GM12873 (cell line): ENCODE measurements around the gene DPY19L1.

ENCODE experiments used
- CTCF ChIP-seq: IDR thresholded peaks from 2 replicates; pipeline ENCODE4 v1.5.1; 2012; ENCODE audit warnings: low read depth, mild to moderate bottlenecking, moderate library complexity, low read length, control low read depth; ENCODE audit not compliant: insufficient read depth; ENCODE audit errors: missing control alignments

DPY19L1 gene

GRCh38 chr7:34928052-34928451 is 109.2 kb downstream of the DPY19L1 start:
- TF ChIP-seq CTCF = peak; percentile 74

GRCh38 chr7:34916267-34916666 is 121.0 kb downstream of the DPY19L1 start:
- no peak for TF ChIP-seq CTCF

GRCh38 chr7:34912236-34912635 is 125.0 kb downstream of the DPY19L1 start:
- no peak for TF ChIP-seq CTCF

GRCh38 chr7:34904987-34905386 is 132.3 kb downstream of the DPY19L1 start:
- TF ChIP-seq CTCF = no peak

GRCh38 chr7:34902182-34902581 is 135.1 kb downstream of the DPY19L1 start:
- no peak for TF ChIP-seq CTCF

GRCh38 chr7:34900891-34901513 is 136.3 kb downstream of the DPY19L1 start:
- TF ChIP-seq CTCF = peak; percentile 49

- TF ChIP-seq CTCF = no peak
Observed at GRCh38 chr7:34895202-34895601, 142.1 kb downstream of the DPY19L1 start.
